Tibial nerve (tissue), 4 donors: ENCODE data around the gene CABP4. TPM values are rescaled to one million over a fixed set of nuclear protein-coding genes. Genes with fewer than 3 reads are reported as not detected.

Experiments
- DNase-seq, 2 donors: peaks; one replicate each; pipeline ENCODE4 v3.0.0-alpha.2; 2019; ENCODE audit warnings: low spot score in 2 of 2
- H3K27ac ChIP-seq, 4 donors: fragments of 200-600 bp; sonication (generic) in 3 of 4; one replicate each; pipeline ENCODE4 v1.5.1; 2017 to 2019; ENCODE audit warnings: mild to moderate bottlenecking in 1 of 4
- H3K27me3 ChIP-seq, 2 donors: fragments of 200-600 bp; sonication (generic) in 1 of 2; one replicate each; pipeline versions ENCODE4 v1.5.1 to v1.6.0; 2017 to 2019
- H3K36me3 ChIP-seq, 3 donors: fragments of 200-600 bp; sonication (generic); one replicate each; pipeline ENCODE4 v1.5.1; 2018 to 2019
- H3K4me1 ChIP-seq, 4 donors: fragments of 200-600 bp; sonication (generic) in 3 of 4; one replicate each; pipeline ENCODE4 v1.5.1; 2017 to 2019
- H3K4me3 ChIP-seq, 4 donors: fragments of 200-600 bp; sonication (generic) in 3 of 4; one replicate each; pipeline ENCODE4 v1.5.1; 2017 to 2019; ENCODE audit warnings: mild to moderate bottlenecking in 1 of 4, moderate library complexity in 1 of 4
- H3K9me3 ChIP-seq, 4 donors: fragments of 200-600 bp; sonication (generic) in 3 of 4; one replicate each; pipeline ENCODE4 v1.5.1; 2017 to 2019
- EP300 ChIP-seq, 2 donors: sonication (generic); formaldehyde crosslinking; IDR thresholded peaks; one replicate each; pipeline ENCODE4 v1.6.1; 2017; ENCODE audit warnings: antibody characterized with exemption in 2 of 2, mild to moderate bottlenecking in 1 of 2
- POLR2A ChIP-seq, 2 donors: fragments of 450-650 bp; IDR thresholded peaks; one replicate each; pipeline ENCODE4 v1.6.1; 2017; ENCODE audit warnings: antibody characterized with exemption in 2 of 2, mild to moderate bottlenecking in 2 of 2, moderate library complexity in 2 of 2
- WGBS, 2 donors: methylation state at CpG; one replicate each; pipeline ENCODE4 v1.1.5; 2018; 5-methylcytosine and 5-hydroxymethylcytosine counted together
- total RNA-seq, 4 donors: library from RNA; depleted of rRNA; stranded (reverse); fragments of >200 nt; gene quantifications; one replicate each; pipeline ENCODE4 v1.1.0, GENCODE V29; 2016
- TF ChIP-seq, protein P1 (sequence below), 5 experiments: fragments of 200-600 bp in 3 of 5; fragments of 450-650 bp in 2 of 5; sonication (generic) in 3 of 5; IDR thresholded peaks; one replicate each; pipeline ENCODE4 v1.5.1; 2016 to 2019; ENCODE audit warnings: antibody characterized with exemption in 5 of 5, mild to moderate bottlenecking in 3 of 5, moderate library complexity in 2 of 5

CABP4 gene
- total RNA-seq, 4 donors from 2014 or later, result 0.21 to 5.7 (median 3.6) TPM

DNA sequence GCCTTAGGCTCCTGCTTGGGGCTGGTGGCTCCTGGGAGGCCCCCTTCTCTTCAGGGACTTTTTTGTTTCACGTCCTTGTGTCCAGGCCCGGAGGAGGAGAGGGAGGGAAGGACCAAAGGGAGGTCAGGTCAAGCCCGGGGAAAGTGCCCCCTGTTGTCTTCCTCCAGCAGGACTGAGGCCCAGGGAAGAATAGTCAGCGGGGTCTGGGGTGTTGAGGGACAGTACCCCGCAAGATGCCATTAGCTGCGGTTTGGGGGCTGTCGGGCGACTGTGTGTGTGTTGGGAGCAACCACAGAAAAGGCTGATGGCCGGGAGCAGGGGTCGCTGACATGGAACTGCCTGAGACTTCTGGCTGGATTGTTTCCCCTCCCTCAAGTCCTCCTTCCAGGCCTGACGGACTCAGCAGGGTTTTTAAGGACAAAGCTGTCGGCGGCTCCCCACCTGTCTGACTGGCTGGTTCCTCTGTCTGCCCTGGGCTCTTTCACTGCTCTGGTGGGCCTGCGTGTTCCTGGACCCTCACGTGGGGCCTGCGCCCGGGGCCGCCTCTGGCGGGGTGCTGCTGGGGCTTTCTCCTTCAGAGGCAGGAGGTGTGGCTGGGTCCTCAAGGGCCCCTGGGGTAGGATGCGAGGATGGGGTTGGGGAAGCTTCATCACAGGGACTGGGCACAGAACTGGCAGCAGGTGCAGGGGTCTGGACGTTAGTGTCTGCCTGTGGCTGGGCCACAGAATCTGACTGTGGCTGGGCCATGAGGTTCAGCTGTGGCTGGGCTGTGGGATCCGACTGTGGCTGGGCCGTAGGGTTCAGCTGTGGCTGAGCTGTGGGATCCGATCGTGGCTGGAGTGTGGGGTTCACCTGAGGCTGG, 4.1 kb upstream of the CABP4 start:
- Histone ChIP-seq H3K27ac (no peak overlapping the region), H3K36me3 (no peaks in the 10 kb centered on the region), H3K4me3 (no peak overlapping the region), H3K4me1 (peaks cover 0 to 4% (median 0%) of the 10 kb centered on the region in 4 donors), H3K27me3 (no peaks in the 10 kb centered on the region), H3K9me3 (no peaks in the 10 kb centered on the region)
- TF ChIP-seq, protein P1, sequence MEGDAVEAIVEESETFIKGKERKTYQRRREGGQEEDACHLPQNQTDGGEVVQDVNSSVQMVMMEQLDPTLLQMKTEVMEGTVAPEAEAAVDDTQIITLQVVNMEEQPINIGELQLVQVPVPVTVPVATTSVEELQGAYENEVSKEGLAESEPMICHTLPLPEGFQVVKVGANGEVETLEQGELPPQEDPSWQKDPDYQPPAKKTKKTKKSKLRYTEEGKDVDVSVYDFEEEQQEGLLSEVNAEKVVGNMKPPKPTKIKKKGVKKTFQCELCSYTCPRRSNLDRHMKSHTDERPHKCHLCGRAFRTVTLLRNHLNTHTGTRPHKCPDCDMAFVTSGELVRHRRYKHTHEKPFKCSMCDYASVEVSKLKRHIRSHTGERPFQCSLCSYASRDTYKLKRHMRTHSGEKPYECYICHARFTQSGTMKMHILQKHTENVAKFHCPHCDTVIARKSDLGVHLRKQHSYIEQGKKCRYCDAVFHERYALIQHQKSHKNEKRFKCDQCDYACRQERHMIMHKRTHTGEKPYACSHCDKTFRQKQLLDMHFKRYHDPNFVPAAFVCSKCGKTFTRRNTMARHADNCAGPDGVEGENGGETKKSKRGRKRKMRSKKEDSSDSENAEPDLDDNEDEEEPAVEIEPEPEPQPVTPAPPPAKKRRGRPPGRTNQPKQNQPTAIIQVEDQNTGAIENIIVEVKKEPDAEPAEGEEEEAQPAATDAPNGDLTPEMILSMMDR (IDR thresholded peaks at IDR 0.05), result no peak
- TF ChIP-seq POLR2A (IDR thresholded peaks at IDR 0.05), result no peak
- no peak for TF ChIP-seq EP300 (IDR thresholded peaks at IDR 0.05)
- WGBS, 2 donors, result 73 to 82% methylated on average over 18 to 21 of the region's 25 CpGs
- DNase-seq, result no peak

DNA sequence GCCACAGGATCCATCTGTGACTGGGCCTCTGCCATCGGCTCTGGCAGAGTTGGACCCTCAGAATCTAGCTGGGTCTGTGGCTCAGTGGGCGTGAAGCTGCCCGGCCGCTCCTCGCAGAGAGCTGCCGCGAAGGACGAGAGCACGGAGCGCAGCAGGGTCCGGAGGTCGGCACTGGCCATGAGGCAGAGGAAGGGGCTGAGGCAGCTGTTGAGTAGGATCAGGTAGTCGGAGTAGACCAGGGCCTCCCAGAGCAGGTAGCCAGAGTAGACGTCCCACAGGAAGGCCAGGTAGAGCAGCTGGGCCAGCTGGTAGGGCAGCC, 3.5 kb upstream of the CABP4 start:
- Histone ChIP-seq H3K4me3 (no peak overlapping the region), H3K27me3 (no peaks in the 10 kb centered on the region), H3K4me1 (no peaks in the 10 kb centered on the region), H3K9me3 (no peaks in the 10 kb centered on the region), H3K27ac (no peak overlapping the region), H3K36me3 (no peaks in the 10 kb centered on the region)
- DNase-seq, result no peak
- TF ChIP-seq EP300 (IDR thresholded peaks at IDR 0.05) (no peak), POLR2A (IDR thresholded peaks at IDR 0.05) (no peak)
- TF ChIP-seq, protein P1 (IDR thresholded peaks at IDR 0.05), result no peak
- 88 to 92% methylated on average over 13 to 14 of the region's 14 CpGs for WGBS, 2 donors

DNA sequence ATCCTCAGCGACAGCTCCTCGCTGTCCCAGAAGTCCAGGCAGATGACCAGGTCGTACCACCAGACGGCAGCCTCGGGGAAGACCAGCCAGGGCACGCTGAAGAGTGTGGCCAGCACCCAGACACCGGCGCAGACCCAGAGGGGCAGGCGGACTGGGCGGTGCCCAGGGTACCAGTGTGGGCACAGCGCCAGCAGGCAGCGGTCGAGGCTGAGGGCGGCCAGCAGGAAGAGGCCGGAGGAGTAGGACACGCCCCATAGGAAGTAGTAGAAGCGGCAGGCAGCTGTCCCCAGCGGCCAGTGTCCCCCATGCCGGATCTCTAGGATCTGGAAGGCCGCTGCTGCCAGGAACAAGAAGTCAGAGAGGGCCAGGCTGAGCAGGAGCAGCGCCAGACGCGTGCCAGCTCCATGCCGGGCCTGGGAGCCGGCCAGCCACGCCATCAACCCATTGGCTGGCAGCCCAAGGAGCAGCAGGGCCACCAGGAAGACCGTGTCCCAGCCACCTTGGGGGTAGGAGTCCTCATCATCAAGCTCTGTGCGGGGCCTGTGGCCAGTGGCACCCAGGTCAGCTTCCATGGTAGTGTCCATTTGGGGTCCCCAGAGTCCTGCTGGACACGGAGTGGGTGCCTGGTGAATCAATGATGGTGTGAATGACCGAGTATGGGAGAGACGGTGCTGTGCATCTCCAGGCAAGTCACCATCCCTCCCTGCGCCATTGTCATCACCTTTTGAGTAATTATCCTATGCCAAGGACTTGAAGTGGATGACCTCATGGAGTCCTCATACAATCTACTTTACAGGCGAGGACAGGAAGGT, 2.8 kb upstream of the CABP4 start, which contains the start of gene GPR152:
GPR152 (minus strand) TSS at position 589 of the 812 bp plus-strand sequence; CDS start at position 584, 5 bp downstream.
- no peak for DNase-seq
- Histone ChIP-seq H3K9me3 (no peaks in the 10 kb centered on the region), H3K4me3 (peak within 1 kb of the TSS in 1 of 4 donors; percentile 8), H3K27ac (peak within 1 kb of the TSS in 1 of 4 donors; percentile 27), H3K4me1 (no peaks in the 10 kb centered on the region), H3K36me3 (no peaks in the 10 kb centered on the region), H3K27me3 (no peaks in the 10 kb centered on the region)
- TF ChIP-seq EP300 (IDR thresholded peaks at IDR 0.05) (no peak), POLR2A (IDR thresholded peaks at IDR 0.05) (no peak)
- TF ChIP-seq, protein P1 (IDR thresholded peaks at IDR 0.05), result no peak
- WGBS, 2 donors, result 79 to 81% methylated on average over 20 to 33 of the region's 33 CpGs

DNA sequence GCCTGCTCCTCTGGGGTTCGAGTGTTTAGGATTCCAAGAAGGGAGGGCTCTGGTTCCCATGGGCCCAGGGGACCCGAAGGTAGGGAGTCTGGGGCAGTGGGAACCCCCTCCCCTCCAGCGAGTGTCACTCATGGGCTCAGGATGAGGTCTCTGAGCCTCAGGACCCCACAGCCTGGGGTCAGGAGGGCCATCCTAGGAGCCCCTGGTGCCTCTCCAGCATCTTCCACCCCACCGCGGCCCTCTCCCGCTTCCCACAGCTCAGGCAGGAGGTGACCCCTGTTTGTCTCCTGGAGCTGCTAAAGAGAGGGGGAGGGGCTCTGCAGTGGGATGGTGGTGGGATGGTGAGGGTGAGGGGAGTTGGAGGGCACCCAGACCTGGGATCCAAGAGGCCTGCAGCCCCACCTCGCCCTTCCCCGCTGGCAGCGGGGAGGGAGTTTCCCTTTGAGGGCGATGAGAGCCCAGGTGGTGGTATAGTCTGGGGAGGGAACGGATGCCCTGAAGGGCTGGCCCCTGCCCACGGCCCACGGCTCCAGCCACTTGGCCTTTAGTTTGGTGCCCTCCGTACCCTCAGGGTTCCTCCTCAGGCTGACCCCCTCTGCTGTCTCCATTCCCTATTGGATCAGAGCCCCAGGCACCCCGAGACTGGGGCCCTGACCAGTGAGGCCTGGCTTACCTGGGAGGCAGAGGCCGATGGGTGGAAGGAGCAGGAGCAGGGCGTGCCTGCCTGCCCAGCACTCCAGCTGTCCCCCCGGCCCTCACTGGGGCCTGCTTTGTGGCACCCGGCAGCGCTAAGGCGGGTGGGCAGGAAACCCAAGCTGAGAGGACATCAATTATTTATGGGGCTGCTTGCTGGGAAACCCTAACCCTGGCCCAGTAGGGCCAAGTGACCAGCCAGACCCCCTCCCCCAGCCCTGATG, 1.1 kb upstream of the CABP4 start:
- TF ChIP-seq, protein P1 (IDR thresholded peaks at IDR 0.05), result no peak
- TF ChIP-seq POLR2A (IDR thresholded peaks at IDR 0.05) (no peak), EP300 (IDR thresholded peaks at IDR 0.05) (no peak)
- H3K27me3 ChIP-seq, result no peaks in the 10 kb centered on the region
- no peaks in the 10 kb centered on the region for H3K4me1 ChIP-seq
- no peak overlapping the region for H3K4me3 ChIP-seq
- no peaks in the 10 kb centered on the region for H3K9me3 ChIP-seq
- WGBS, 2 donors, result 81 to 91% methylated on average over 14 to 17 of the region's 21 CpGs
- no peak overlapping the region for H3K27ac ChIP-seq
- no peak for DNase-seq
- H3K36me3 ChIP-seq, result no peaks in the 10 kb centered on the region
